ENCODE data around the gene MRPS22.

The MRPS22 gene

DNA sequence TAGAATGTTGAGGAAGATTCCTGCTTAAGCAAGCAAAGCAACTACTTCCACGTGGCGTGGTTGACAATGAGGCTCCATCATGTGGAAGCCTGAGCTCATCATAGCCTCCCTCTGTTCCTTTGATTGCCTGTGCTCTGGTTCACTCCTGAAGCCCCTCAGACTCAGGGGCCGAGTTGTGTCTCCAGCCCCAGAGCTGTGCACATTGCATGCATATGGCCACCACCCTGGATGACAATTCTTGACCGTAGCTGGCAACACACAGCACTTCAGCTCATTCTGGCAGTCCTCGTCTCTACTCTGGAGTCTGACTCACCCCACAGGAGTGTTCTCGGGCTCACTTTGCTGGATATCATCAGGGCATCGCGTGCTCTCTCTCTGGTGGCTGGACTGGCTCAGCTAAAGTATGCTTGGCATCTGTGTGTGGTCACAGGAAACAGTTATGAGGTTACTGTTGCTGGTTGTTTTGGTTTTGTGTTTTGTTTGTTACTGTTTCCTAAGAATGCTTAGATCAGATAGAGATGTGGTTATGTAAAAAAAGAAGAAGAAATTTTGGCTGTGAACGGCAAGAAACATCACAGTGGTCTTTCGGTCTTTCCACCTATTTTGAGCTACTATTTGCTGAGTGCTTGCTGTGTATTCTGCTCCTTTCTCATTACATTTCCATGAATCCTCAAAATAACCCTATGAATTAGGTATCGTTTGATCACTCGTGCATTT, 41.6 kb upstream of the MRPS22 start:
- H3K27ac ChIP-seq, result no peak overlapping the region
- H3K9ac ChIP-seq, result no peak overlapping the region
- H3K36me3 ChIP-seq (ENCODE audit: control insufficient read depth, insufficient read depth, low read length), result no peaks in the 10 kb centered on the region
- H3K4me2 ChIP-seq (ENCODE audit: low read length), result no peak overlapping the region
- no peak for TF ChIP-seq CTCF (IDR thresholded peaks at IDR 0.05)
- no peaks in the 10 kb centered on the region for H3K9me3 ChIP-seq (ENCODE audit: control insufficient read depth, low read length)
- H3K79me2 ChIP-seq, result no peaks in the 10 kb centered on the region
- no peaks in the 10 kb centered on the region for H3K4me1 ChIP-seq
- H2AFZ ChIP-seq, result peak overlapping the region; percentile 15
- no peaks in the 10 kb centered on the region for H3K27me3 ChIP-seq (ENCODE audit: control insufficient read depth, insufficient read depth, low read length)
- H3K4me3 ChIP-seq (ENCODE audit: low read depth, low read length), result no peak overlapping the region

- H3K4me1 ChIP-seq, result no peaks in the 10 kb centered on the region
- H3K4me3 ChIP-seq (ENCODE audit: low read depth, low read length), result no peak overlapping the region
- H3K36me3 ChIP-seq (ENCODE audit: control insufficient read depth, insufficient read depth, low read length), result no peaks in the 10 kb centered on the region
- H3K9me3 ChIP-seq (ENCODE audit: control insufficient read depth, low read length), result no peaks in the 10 kb centered on the region
- no peak for TF ChIP-seq CTCF (IDR thresholded peaks at IDR 0.05)
- no peaks in the 10 kb centered on the region for H3K79me2 ChIP-seq
- no peak overlapping the region for H3K9ac ChIP-seq
- H2AFZ ChIP-seq, result no peak overlapping the region
- no peaks in the 10 kb centered on the region for H3K27me3 ChIP-seq (ENCODE audit: control insufficient read depth, insufficient read depth, low read length)
- no peak overlapping the region for H3K27ac ChIP-seq
- no peak overlapping the region for H3K4me2 ChIP-seq (ENCODE audit: low read length)
Observed at GRCh38 chr3:139302801-139303113, 41.1 kb upstream of the MRPS22 start.

DNA sequence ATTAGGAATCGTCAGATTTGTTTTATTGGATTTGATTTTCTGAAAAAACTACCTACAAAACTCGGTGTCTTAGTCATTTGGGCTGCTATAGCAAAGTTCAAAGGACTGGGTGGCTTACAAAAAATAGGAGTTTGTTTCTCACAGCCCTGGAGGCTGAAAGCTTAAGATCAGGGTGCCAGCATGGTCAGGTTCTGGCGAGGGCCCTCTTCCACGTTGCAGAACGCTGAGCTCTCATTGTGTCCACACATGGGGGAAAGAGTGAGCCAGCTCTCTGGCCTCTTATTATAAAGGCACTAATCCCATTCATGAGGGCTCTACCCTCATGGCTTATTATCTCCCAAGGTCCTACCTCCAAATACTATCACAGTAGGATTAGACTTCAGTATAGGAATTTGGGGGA, 40.6 kb upstream of the MRPS22 start:
- no peak overlapping the region for H3K4me3 ChIP-seq (ENCODE audit: low read depth, low read length)
- no peak overlapping the region for H3K27ac ChIP-seq
- no peak overlapping the region for H3K9ac ChIP-seq
- no peak overlapping the region for H3K4me2 ChIP-seq (ENCODE audit: low read length)
- H3K4me1 ChIP-seq, result no peaks in the 10 kb centered on the region
- no peaks in the 10 kb centered on the region for H3K79me2 ChIP-seq
- TF ChIP-seq CTCF (IDR thresholded peaks at IDR 0.05), result no peak
- no peak overlapping the region for H2AFZ ChIP-seq
- H3K9me3 ChIP-seq (ENCODE audit: control insufficient read depth, low read length), result no peaks in the 10 kb centered on the region
- H3K36me3 ChIP-seq (ENCODE audit: control insufficient read depth, insufficient read depth, low read length), result no peaks in the 10 kb centered on the region
- H3K27me3 ChIP-seq (ENCODE audit: control insufficient read depth, insufficient read depth, low read length), result no peaks in the 10 kb centered on the region

DNA sequence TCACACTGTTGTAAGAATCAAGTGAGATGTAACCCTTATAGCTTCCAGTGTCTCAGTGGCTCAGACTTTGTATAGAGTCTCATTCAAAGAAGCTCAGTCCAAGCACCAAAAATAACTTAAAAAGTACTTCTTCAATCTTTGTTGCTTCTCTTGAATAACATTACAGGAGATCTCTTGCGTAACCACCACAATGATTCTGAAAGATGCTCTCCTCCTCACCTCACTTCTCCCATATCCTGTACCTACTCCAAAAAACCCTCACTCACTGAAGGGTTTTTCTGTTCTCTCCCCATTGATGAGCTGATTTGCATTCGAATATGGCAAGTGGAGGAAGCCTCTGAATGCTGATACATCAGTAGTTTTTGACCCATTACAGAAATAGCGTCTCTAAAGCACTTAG, 39.4 kb upstream of the MRPS22 start:
- TF ChIP-seq CTCF (IDR thresholded peaks at IDR 0.05), result no peak

DNA sequence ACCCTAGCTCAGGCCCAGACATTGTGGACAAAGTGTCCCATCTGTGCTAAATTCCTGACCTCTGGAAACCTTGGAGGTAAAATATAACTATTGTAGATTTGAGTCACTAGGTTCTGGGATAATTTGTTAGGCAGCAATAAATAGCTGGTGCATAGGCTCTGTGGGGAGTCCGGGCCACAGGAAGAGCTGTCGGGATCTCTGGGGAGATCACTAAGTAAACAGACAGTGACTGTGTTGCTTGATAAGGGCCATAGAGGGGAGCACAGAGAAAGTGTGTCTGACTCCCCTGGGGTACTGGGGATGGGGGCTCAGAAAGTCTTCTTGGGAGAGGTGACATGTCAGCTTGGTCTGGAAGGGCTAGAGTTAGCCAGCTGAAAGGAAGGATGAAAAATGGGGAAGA, 37.7 kb upstream of the MRPS22 start:
- Histone ChIP-seq H3K4me2 (ENCODE audit: low read length) (no peak overlapping the region), H3K27me3 (ENCODE audit: control insufficient read depth, insufficient read depth, low read length) (no peaks in the 10 kb centered on the region), H3K79me2 (no peaks in the 10 kb centered on the region), H2AFZ (no peak overlapping the region), H3K27ac (no peak overlapping the region), H3K9ac (no peak overlapping the region), H3K36me3 (ENCODE audit: control insufficient read depth, insufficient read depth, low read length) (no peaks in the 10 kb centered on the region), H3K9me3 (ENCODE audit: control insufficient read depth, low read length) (no peaks in the 10 kb centered on the region), H3K4me1 (no peaks in the 10 kb centered on the region), H3K4me3 (ENCODE audit: low read depth, low read length) (no peak overlapping the region)
- TF ChIP-seq CTCF (IDR thresholded peaks at IDR 0.05), result no peak

More for the DNA sequence above, 39.4 kb upstream of the MRPS22 start:
- H3K4me2 ChIP-seq (ENCODE audit: low read length), result no peak overlapping the region
- H3K9ac ChIP-seq, result no peak overlapping the region
- H2AFZ ChIP-seq, result no peak overlapping the region
- H3K4me1 ChIP-seq, result no peaks in the 10 kb centered on the region
- H3K27ac ChIP-seq, result no peak overlapping the region
- no peaks in the 10 kb centered on the region for H3K27me3 ChIP-seq (ENCODE audit: control insufficient read depth, insufficient read depth, low read length)
- no peak overlapping the region for H3K4me3 ChIP-seq (ENCODE audit: low read depth, low read length)
- no peaks in the 10 kb centered on the region for H3K79me2 ChIP-seq
- no peaks in the 10 kb centered on the region for H3K36me3 ChIP-seq (ENCODE audit: control insufficient read depth, insufficient read depth, low read length)
- no peaks in the 10 kb centered on the region for H3K9me3 ChIP-seq (ENCODE audit: control insufficient read depth, low read length)
